HPDE6-E6E7 (cell line): ENCODE results near the gene TENM3.
"Not testable (repeated sequence)": the region's sequence is repeated elsewhere in the genome, so short reads cannot be mapped to it uniquely, and the experiment has no call there.

ENCODE experiments used
- DNase-seq: peaks from one replicate; pipeline ENCODE4 v3.0.0; 2011; ENCODE audit warnings: missing footprints; ENCODE audit errors: extremely low spot score

Gene TENM3

DNA sequence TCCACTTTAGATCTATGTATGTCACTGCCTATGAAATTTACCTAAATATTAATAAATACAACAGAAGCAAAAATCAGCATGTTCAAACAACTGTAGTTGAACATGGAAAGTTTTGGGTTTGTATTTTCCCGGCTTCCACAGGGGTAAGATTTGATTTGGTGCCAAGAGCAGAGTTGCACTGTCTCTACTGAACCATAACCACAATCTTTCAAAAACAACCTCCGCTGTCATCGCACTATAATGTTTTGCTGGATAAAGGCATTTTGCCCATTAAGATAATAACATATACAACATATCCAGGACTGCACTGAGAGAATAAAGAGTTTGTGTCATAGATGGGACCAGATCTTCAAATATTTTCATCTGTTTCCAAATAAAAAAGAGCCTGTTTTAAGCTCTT, 94.9 kb downstream of the TENM3 start:
- DNase-seq = no peak

DNA sequence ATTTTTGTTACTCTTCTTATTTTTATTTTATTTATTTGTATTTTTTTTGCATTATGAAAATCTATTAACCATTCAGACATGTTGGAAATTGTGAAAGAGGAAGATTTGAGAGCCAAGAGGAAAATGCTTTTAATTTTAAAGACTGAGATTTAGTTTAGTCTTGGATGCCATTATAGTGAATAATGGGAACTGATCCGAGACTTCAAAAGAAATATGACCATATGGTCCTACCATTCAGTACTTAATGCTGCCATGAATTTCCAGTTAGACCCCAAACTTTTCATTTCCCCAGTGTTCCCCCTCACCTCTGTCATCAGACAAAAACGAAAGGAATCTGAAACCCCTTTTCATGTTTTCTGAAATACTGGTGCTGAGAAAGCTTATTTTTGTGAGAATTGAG, 95.5 kb downstream of the TENM3 start:
- no peak for DNase-seq

DNA sequence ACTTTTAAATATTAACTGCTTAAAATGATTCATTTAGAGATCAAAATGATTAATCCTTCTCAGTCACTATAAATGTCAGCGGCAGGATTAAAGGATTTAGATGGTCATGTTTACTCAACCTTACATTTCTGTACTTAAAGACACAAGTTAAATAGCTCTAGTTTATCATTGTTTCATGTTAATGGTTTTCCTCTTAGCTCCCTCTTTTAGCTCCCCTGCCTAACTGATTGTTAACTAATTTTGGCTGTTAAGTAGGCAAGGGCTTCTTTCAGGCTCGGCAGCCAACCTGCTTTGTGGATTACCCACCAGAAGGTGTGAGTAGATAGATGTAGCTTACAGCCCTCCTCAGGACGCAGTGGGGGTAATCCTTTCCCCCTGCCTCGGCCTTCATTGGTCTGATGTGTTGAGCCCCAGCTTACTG, 96.0 kb downstream of the TENM3 start:
- DNase-seq = no peak

DNA sequence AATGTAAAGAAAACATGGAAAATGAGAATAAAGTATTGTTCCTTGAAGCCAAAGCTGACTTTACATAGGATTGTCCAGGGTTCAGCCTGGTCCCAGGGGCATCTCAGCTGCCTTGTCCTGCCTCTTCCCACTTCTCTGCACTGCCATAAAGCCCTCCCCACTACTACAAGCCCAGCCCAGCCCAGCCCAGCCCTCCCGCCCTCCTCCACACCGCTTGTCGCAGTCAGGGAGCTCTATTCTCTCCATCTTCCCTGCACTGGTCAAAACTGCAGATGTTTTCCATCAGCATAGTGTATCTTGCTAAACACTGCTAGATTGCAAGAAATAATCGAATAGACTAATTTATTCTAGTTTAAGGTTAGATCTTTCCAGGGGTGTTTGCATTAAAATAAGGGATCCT, 100.3 kb downstream of the TENM3 start:
- DNase-seq = no peak

DNA sequence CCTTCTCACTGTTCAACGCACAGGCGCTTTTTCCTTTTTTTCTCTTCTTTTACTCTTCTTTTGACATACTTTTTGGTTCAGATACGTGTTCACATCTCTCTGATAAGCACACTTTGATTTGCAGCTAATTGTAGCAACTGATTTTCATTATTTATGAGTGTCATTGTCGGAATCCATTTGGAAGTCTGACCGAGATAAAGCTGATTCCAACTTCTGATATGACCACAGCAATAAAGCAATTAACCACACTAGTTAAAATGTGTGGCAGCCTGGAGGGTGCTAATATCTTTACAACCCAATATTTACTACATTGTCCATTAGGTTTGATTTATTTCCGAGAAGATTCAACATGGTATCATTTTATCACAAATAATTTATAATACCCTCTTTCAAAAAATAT, 101.8 kb downstream of the TENM3 start:
- no peak for DNase-seq

DNA sequence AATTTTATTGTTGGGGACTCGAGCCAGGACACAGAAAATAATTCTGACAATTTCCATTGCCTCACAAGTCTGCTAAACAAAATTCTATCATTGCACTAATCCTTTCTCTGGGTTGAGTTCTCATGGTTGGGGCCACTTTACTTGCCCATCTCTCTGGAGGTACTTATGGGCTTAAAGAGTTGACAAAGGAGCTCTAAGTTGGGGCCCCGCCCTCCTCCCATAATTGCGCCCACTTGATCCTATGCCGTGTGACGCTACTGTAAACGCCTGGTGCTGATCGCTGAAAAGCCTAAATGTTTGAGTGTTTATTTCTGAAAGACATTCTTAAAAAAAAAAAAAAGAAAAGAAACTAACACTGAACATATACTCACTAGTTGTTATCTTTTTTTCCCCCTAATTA, 103.0 kb downstream of the TENM3 start:
- no peak for DNase-seq

DNA sequence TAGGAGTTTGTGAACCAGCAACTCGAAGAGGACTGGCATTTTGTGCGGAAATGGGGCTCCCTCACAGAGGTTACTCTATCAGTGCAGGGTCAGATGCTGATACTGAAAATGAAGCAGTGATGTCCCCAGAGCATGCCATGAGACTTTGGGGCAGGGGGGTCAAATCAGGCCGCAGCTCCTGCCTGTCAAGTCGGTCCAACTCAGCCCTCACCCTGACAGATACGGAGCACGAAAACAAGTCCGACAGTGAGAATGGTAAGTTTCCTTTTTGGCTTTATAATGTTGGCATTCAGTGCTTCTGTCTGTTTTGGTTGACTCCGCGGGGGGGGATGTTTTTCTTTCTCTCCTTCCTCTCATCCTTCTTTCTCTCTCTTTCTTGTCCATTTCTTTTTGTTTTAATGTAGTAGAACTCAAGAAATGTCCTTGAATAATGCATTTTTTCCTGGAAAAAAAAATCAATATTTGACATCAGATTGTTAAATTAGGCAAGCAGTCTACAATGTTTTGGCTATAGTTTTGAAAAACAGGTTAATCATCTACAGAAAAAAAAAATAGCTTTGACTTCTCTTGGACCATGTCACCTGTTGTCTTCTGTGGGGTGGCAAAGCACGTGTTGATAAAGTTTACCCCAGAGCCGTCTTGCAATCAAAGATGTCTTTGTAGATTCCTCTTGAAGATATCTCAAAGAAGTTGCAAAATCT, 103.6 kb downstream of the TENM3 start:
- DNase-seq = no peak

DNA sequence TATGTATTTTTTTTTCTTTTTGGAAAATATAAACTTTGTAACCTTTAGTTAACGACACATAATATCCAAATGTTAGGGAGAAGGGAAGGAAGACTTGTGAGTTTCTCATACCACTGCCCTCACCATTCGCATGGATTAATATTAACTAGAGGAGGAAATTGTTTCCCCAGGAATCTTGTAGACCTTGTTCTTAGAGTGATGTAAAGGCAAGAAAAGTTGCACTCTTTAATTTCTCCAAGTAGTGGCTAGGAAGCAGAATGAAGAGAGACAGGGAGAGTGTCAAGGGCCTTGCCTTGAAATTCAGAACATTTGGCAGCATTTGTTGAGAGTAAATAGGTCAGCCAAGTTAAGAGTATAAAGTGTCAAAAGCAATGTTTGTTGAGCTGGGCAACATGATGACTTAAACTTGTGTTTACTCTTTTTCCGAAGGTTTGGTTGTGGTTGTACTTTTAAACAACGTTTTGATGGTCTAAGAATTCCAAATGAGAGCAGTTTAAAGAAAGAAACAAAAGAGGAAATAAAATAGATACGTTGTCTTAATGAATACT, 105.7 kb downstream of the TENM3 start:
- DNase-seq = no peak

DNA sequence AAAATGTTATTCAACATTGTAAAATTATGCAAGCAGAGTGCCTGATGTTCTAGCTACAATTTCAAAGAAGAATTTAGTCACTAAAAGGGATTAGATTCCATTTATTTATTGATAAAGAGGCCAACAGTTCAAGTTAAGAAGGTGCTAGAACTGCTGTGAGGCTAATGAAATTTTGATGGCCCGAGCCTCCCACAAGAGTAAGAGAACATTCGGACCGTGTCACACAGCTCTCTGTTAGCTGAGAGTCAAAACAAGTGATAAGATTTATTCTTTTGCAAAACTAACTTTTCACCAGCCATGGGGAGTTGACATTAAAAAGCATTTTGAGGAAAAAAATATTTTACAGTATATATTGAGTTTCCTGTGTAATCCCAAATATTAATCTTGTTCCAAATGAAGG, 106.8 kb downstream of the TENM3 start:
- DNase-seq = no peak

DNA sequence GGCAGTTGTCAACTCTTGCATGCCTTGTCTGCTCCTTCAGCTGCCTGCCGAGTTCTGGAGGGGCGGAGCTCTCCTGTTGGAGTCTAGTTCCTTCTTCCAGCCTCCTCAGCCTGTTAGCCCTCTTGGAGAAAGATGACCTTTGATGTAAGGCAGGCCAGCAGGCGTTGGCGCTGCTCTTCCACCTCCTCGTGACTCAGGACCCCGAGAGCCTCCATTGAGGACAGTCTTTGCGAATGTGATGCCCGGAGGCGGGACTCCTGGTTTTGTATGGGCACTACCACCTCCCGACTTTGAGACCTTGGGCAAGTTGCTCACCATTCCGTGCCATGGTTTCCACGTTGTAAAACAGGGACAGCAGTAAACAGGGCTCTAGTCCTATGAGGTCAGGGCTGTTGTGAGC, 108.3 kb downstream of the TENM3 start:
- no peak for DNase-seq

DNA sequence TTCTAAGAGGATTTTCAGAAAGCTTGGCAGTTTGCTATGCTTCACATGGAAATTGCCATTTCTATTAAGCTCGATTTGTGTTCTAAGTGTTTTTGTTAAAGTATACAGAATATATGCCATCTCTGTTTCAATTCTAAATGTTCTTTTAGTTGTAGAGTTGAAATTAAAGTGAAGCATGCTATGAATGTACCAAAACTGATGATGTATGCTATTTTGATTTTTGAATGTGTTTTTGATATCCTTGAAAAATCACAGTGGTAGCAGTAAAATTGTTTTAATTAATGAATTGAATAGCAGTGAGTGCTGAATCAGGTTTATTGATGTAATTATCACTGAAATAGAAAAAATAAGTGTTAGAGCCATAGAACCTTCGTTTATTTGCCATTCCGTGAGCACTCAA, 110.9 kb downstream of the TENM3 start:
- DNase-seq = no peak

DNA sequence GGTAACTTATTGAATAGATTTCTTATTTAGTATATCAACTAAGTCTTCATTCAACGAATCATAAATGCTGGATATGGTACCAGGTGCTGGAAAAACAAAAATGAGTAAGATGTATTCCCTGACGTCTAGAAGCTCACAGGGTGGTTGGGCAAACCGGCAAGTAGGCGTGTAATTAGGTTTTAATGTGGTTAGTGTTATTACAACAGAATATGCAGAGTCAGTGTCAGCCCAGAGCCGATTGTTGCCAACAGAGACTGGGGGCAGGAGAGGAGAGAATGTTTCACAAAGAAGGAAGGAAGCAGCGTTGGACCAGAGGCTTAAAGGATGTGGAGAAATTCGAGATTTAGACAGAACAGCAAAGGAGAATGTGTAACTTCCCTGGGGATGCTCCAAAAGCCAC, 111.7 kb downstream of the TENM3 start:
- DNase-seq = no peak

DNA sequence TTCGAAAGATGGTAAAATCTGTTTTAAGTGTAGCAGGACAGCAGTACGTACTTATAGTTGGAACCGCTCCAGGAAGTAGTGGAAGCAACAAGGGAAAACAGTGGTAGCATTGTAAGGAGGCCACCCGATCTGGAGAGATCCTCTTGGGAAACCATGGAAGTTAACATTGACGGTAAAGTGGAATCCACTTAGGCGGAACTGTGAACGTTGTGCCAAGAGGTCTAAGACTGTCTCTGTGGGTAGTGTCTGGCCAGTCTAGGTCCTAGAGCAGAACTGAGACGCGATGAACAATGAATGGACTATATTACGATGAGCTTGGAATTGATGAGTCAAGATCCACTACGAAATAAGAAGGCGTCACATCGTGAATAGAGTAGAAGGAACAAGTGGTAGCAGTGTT, 124.0 kb downstream of the TENM3 start:
- no peak for DNase-seq

DNA sequence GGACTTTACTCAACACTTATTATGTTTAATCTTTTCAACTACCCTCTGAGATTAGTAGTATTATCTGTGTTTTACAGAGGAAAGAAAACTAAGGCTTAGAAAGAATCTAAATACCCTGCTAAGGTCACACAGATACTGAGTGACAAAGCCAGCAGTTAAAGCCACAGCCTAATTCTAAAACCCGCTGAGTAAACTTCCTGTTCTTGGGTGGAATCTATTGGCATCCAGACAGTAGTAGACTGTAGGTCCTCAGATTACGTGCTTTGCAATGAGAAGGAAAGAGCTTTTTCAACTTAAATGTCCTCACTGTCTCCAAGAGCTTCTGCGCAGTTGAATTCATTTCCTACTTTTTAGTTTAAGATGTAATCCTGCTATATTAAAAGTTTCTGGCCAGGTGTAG, 126.0 kb downstream of the TENM3 start:
- no peak for DNase-seq

DNA sequence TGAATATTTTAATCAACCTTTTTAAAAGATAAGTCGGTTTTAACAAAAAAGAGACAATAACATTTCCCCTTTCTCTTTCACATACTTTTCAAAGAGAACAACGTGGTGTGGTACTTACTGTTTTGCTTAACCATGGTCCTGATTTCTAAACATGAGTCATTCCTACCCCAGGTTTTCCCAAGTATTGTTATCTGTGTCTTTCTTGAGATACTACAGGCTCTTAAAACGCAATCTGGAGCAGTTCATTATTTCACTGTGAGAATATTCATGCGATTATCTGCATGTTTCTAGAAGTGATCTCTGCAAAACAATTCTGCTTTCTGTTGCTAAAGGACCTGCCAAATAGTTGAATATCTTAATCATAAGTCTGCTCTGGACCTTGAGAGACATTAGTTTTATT, 127.3 kb downstream of the TENM3 start:
- DNase-seq = no peak

DNA sequence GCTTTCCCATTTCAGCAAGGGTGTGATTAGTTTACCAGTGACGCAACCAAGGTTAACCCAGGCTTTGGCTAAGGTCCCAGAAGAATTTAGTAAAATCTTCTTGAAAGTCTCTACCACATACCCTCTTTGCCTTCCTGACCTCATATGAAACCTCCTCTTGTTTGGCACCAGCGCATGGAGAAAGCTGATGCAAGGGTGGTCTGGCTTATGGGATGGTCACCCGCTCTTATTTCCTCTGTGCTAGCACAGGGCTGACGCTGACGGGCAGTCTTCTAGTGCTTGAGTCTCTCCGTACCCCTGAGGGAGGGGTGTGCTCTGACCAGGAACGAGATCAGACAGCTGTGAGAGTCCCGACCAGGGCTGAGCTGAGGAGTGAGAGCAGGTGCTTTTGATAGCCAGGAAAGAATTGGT, 137.6 kb downstream of the TENM3 start:
- no peak for DNase-seq

DNA sequence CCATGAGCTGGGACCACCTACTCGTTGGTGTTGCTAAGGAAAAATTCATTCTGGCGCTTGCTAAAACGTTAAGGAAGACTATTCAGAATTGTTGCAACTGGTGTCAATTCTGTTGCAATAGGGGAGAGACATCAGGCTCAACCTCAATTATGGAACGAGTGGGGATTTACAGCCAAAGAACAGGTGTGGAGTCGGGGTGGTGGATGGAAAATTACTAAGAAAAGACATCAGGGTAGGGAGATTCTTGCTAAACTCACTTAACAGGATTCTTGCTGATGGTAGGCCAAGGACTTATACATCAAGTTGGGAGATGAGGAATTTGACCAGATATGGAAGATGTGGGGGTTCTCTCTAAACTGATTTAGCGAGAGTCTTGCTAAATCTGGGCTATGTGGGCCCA, 139.7 kb downstream of the TENM3 start:
- DNase-seq = no peak

DNA sequence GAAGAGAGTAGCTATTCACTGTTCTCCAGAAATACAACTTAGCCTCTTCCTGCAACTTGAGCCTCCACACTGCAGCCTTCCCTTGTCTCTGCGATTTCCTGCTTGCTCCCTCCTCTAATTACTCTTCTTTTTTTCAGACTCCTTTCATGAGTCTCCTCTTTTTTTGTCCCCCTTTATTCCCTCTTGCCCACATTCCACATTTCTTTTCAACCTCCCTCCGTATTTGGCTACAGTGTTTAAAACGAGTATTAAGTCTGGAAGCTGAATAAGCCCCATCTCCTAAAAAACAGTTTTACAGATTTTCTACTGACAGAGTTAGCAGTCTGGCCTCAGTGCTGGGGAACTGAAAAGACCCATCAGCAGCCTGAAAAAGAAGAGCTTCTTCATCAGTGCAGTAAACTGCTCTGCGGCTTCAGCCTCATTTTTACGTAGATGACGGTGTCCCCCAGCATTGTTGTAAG, 141.5 kb downstream of the TENM3 start:
- DNase-seq = no peak

DNA sequence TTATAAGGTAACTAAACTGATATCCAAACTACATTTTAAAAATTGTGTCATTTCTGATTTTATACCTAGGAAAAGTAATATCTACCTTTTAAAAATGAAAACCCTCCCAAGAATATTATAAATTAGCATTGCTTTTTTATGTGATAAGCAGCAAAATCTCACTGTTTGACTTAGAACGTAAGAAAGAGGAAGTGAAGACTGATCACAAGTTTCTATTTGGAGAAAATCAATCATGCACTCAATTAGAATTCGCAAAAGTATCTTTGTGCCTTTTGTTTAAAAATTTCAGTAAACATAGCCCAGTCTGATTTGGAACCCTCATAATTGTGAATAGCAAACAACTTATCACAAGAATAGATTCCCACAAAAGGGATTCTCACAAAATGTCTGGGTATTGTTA, 142.7 kb downstream of the TENM3 start:
- DNase-seq = no peak

DNA sequence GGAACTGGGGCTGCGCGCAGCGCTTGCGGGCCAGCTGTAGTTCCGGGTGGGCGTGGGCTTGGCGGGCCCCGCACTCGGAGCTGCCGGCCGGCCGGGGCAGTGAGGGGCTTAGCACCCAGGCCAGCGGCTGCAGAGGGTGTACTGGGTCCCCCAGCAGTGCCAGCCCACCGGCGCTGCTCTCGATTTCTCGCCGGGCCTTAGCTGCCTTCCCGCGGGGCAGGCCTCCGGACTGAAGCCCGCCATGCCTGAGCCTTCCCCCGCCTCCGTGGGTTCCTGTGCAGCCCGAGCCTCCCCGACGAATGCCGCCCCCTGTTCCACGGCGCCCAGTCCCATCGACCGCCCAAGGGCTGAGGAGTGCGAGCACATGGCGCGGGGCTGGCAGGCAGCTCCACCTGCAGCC, 143.4 kb downstream of the TENM3 start:
- DNase-seq = not testable (repeated sequence)

DNA sequence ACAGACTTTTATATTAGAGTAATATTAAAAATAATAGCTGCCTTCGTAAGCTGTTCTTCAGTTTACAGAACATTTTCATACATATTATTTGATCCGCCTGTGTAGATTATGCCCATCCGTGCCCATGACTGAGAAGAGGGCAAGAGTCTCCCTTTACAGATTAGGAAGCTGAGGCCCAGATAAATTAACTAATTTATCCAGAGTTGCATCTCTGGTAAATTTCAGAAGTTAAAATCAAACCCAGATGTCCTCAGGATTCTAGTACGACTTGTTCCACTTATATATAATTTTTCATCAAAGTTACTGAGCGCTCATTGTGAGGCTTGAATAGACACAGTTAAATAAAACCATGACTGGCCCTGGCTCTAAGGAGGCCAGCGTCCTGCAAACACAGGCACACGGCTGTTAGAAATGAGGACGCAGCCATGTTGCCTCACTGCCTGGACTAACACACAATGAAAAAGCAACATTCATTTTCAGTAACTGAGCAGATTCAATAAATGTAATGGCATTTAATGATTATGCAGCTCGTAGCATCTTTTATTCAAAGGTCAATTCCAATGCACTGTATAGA, 148.0 kb downstream of the TENM3 start:
- no peak for DNase-seq

DNA sequence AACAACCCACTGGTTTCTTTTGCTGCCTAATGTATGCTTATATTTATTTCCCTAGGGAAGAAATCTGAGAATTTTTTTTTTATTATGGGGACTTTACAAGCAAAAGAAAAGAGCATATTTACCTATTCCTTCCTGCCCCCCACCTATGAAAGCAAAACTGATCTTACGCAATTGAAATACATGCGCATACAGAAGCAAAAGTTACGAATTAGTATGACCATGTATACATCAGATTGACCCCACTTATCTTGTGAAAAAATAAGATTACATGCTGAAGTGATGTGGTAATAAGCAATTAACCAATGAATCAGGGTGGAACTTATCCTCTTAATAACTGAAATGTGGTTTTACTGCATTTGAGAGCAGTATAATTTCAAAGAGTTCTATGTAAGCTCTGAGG, 151.0 kb downstream of the TENM3 start:
- DNase-seq = no peak

DNA sequence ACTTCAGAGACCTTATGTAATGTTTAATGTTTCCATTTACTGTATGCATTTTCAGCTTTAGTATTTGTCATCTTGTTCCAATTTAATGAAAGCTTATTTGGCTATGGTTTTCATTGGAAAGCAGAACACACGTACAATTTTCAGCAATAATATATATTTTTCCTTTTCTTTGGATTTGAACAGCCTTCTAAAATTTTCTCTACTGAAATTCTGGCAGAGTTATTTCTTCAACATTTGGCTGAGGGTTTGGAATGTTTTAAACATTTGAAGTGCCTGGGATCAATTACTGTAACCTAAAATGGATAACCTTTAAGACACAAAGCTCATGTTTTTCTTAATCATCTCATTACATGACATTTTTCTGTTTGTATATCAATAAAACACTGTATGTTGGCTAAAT, 156.9 kb downstream of the TENM3 start:
- no peak for DNase-seq

DNA sequence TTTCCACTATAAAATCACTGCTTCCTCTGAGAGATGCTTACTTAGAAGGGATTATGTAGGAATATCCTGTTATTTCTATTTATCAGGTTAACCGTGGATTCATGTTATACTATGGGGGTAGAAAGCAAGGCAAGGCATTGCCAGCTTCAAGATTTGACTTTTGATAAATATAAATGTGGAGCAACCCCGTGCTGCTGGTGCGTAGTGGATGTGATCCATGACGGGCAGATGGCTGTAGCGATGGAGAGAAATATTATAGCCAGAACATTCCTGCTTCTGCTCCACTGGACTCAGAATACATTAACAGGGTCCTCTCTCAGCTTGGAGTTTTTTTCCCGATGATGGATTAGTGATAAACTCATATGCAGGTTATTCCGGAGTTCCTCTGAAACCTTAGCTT, 157.6 kb downstream of the TENM3 start:
- no peak for DNase-seq
